Measurements from ENCODE around the gene KIF5C. TPM values are rescaled to one million over a fixed set of nuclear protein-coding genes. Genes with fewer than 3 reads are reported as not detected.

Gene KIF5C
- total RNA-seq, 6 donors from 2014 or later = 0.44 to 1.6 (median 0.85) TPM

DNA sequence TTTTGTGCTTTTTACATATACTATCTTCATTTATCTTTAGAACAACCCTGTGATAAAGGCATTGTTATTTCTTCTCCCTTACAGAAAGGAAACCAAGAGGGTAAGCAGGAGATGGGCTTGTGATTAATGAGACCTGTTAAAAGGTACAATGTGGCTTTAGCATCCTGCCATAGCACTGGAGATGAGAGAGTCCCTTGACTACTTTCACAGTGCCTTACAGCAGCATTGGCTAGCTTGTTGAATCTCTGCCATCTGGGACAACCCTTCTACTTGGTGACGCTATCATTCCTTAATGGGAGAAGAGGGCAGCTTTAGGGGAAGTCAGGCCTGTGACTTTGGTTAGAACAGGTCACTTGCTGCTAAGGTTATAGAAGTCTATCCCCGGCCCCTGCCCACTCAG, 95.4 kb downstream of the KIF5C start:
- 80 to 90% methylated on average over 2 of the region's 2 CpGs for WGBS, 2 donors
- no peak for ATAC-seq (ENCODE audit: low FRiP score in 2 of 2)

GRCh38 chr2:148971547-148971946, 96.5 kb downstream of the KIF5C start:
- H3K4me1 ChIP-seq = peaks cover 0 to 5% (median under 1%) of the 10 kb centered on the region in 4 donors
- ATAC-seq (ENCODE audit: low FRiP score in 2 of 2) (no peak), DNase-seq (no peak)
- no peaks in the 10 kb centered on the region for H3K9me3 ChIP-seq
- no peaks in the 10 kb centered on the region for H3K36me3 ChIP-seq
- H3K27me3 ChIP-seq = no peaks in the 10 kb centered on the region
- WGBS, 2 donors = 56 to 68% methylated on average over 3 of the region's 3 CpGs
- H3K27ac ChIP-seq = no peak overlapping the region
- TF ChIP-seq POLR2A (IDR thresholded peaks at IDR 0.05) = no peak
- no peak for TF ChIP-seq POLR2AphosphoS5 (IDR thresholded peaks at IDR 0.05)
- TF ChIP-seq EP300 (IDR thresholded peaks at IDR 0.05) = no peak
- TF ChIP-seq, protein P1, sequence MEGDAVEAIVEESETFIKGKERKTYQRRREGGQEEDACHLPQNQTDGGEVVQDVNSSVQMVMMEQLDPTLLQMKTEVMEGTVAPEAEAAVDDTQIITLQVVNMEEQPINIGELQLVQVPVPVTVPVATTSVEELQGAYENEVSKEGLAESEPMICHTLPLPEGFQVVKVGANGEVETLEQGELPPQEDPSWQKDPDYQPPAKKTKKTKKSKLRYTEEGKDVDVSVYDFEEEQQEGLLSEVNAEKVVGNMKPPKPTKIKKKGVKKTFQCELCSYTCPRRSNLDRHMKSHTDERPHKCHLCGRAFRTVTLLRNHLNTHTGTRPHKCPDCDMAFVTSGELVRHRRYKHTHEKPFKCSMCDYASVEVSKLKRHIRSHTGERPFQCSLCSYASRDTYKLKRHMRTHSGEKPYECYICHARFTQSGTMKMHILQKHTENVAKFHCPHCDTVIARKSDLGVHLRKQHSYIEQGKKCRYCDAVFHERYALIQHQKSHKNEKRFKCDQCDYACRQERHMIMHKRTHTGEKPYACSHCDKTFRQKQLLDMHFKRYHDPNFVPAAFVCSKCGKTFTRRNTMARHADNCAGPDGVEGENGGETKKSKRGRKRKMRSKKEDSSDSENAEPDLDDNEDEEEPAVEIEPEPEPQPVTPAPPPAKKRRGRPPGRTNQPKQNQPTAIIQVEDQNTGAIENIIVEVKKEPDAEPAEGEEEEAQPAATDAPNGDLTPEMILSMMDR (IDR thresholded peaks at IDR 0.05) = no peak
- no peak overlapping the region for H3K4me3 ChIP-seq

More for the DNA sequence above, 95.4 kb downstream of the KIF5C start:
- no peaks in the 10 kb centered on the region for H3K9me3 ChIP-seq
- no peaks in the 10 kb centered on the region for H3K27me3 ChIP-seq
- H3K36me3 ChIP-seq = no peaks in the 10 kb centered on the region
- peaks cover 0 to 13% (median 10%) of the 10 kb centered on the region in 4 donors for H3K4me1 ChIP-seq
- TF ChIP-seq, protein P1 (IDR thresholded peaks at IDR 0.05) = no peak
- TF ChIP-seq POLR2AphosphoS5 (IDR thresholded peaks at IDR 0.05) (no peak), EP300 (IDR thresholded peaks at IDR 0.05) (no peak)
- H3K27ac ChIP-seq = no peak overlapping the region
- DNase-seq = no peak
- H3K4me3 ChIP-seq = no peak overlapping the region

GRCh38 chr2:148974095-148974494, 99.1 kb downstream of the KIF5C start:
- Histone ChIP-seq H3K27me3 (no peaks in the 10 kb centered on the region), H3K9me3 (no peaks in the 10 kb centered on the region), H3K36me3 (no peaks in the 10 kb centered on the region), H3K4me1 (peaks cover 0 to 3% (median under 1%) of the 10 kb centered on the region in 4 donors), H3K4me3 (no peak overlapping the region), H3K27ac (no peak overlapping the region)
- ATAC-seq (ENCODE audit: low FRiP score in 2 of 2) = no peak
- TF ChIP-seq POLR2AphosphoS5 (IDR thresholded peaks at IDR 0.05) = no peak
- TF ChIP-seq EP300 (IDR thresholded peaks at IDR 0.05) = no peak
- TF ChIP-seq, protein P1 (IDR thresholded peaks at IDR 0.05) = no peak
- no peak for TF ChIP-seq POLR2A (IDR thresholded peaks at IDR 0.05)
- no peak for DNase-seq

DNA sequence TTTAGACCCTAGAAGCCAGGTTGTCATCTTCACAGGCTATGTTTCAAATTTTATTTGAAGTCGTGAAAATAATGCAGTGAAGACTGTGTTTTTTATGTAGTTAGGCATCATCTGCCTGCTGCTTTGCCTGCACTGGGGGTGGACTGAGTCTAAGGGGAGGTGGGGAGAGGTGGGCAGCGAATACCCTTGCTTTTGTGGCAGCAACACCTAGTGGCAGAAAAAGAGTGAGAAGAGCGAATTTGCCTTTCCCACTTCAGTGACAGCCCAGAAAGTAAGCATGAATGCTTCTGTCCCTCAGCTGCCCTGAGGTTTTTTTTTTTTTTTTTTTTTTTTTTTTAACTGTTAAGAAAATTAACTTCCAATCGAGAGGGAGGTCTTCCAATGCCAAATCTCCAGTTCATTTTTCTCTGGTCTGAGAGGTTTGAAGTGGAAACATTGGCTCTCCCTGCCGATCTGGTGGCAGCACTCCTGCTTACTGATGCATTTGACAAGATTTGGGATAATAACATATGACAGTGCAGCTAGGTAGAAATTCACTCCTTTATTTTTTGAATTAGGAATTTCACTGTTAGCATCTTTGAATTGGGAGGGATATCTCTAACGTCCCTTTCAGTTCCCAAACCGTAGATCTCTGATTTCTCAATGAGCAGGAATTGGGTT, 103.1 kb downstream of the KIF5C start:
- H3K27ac ChIP-seq = no peak overlapping the region
- peaks cover 0 to 5% (median 1%) of the 10 kb centered on the region in 4 donors for H3K4me1 ChIP-seq
- ATAC-seq (ENCODE audit: low FRiP score in 2 of 2) (no peak), DNase-seq (no peak)
- no peaks in the 10 kb centered on the region for H3K36me3 ChIP-seq
- no peak overlapping the region for H3K4me3 ChIP-seq
- no peaks in the 10 kb centered on the region for H3K27me3 ChIP-seq
- no peaks in the 10 kb centered on the region for H3K9me3 ChIP-seq
- TF ChIP-seq POLR2A (IDR thresholded peaks at IDR 0.05) (no peak), POLR2AphosphoS5 (IDR thresholded peaks at IDR 0.05) (no peak), EP300 (IDR thresholded peaks at IDR 0.05) (no peak)
- TF ChIP-seq, protein P1 (IDR thresholded peaks at IDR 0.05) = no peak
- 72 to 76% methylated on average over 7 of the region's 7 CpGs for WGBS, 2 donors

- TF ChIP-seq, protein P1 (IDR thresholded peaks at IDR 0.05) = no peak
- TF ChIP-seq POLR2A (IDR thresholded peaks at IDR 0.05) = no peak
- no peak for TF ChIP-seq EP300 (IDR thresholded peaks at IDR 0.05)
- TF ChIP-seq POLR2AphosphoS5 (IDR thresholded peaks at IDR 0.05) = no peak
- DNase-seq (no peak), ATAC-seq (ENCODE audit: low FRiP score in 2 of 2) (peak in 1 of 2 donors; percentile 66)
- H3K27ac ChIP-seq = no peak overlapping the region
- H3K4me1 ChIP-seq = peaks cover 0 to 5% (median 1%) of the 10 kb centered on the region in 4 donors
- H3K27me3 ChIP-seq = no peaks in the 10 kb centered on the region
- WGBS, 2 donors = 46 to 53% methylated on average over 2 of the region's 2 CpGs
- no peak overlapping the region for H3K4me3 ChIP-seq
- no peaks in the 10 kb centered on the region for H3K36me3 ChIP-seq
- no peaks in the 10 kb centered on the region for H3K9me3 ChIP-seq
These were observed 103.7 kb downstream of the KIF5C start for GRCh38 chr2:148978706-148979105.
